Trophoblast cell (in vitro differentiated cells and primary cell): ENCODE data around the gene TMEM47.
A peak's percentile ranks its signal among the peaks of the same experiment; 100 is the strongest.

Experiments used
- DNase-seq, 2 donors: peaks; one replicate each; pipeline ENCODE4 v3.0.0-alpha.2; 2016
- H2AFZ ChIP-seq: 2 replicates; pipeline ENCODE4 v1.6.1; 2013; ENCODE audit warnings: low read length, moderate library complexity, mild to moderate bottlenecking; ENCODE audit not compliant: insufficient read depth, poor library complexity
- H2AK5ac ChIP-seq: 2 replicates; pipeline ENCODE4 v1.6.1; 2013; ENCODE audit warnings: mild to moderate bottlenecking, low read length
- H2BK120ac ChIP-seq: 2 replicates; pipeline ENCODE4 v1.6.1; 2013; ENCODE audit warnings: low read length, mild to moderate bottlenecking, moderate library complexity; ENCODE audit not compliant: insufficient read depth, poor library complexity
- H2BK12ac ChIP-seq: 2 replicates; pipeline ENCODE4 v1.6.1; 2013; ENCODE audit warnings: mild to moderate bottlenecking, low read length, moderate library complexity
- H2BK5ac ChIP-seq: 2 replicates; pipeline ENCODE4 v1.6.1; 2013; ENCODE audit warnings: low read length, low read depth, moderate library complexity, mild to moderate bottlenecking; ENCODE audit not compliant: poor library complexity
- H3K14ac ChIP-seq: 2 replicates; pipeline ENCODE4 v1.6.1; 2013; ENCODE audit warnings: mild to moderate bottlenecking, low read length
- H3K18ac ChIP-seq: 2 replicates; pipeline ENCODE4 v1.6.1; 2013; ENCODE audit warnings: mild to moderate bottlenecking, low read length
- H3K23ac ChIP-seq: 2 replicates; pipeline ENCODE4 v1.6.1; 2013; ENCODE audit warnings: low read length
- H3K27ac ChIP-seq: 2 replicates; pipeline ENCODE4 v1.5.1; 2013; ENCODE audit warnings: low read depth, mild to moderate bottlenecking, inconsistent platforms, low read length, moderate library complexity
- H3K27me3 ChIP-seq: 2 replicates; pipeline ENCODE4 v1.6.1; 2013; ENCODE audit warnings: inconsistent platforms, mild to moderate bottlenecking, low read length, moderate library complexity; ENCODE audit not compliant: insufficient read depth
- H3K36me3 ChIP-seq, 2 experiments: 1 replicate in 1 of 2; 2 replicates in 1 of 2; pipeline ENCODE4 v1.6.1; 2013; ENCODE audit warnings: low read length in 2 of 2, mild to moderate bottlenecking in 2 of 2, moderate library complexity in 1 of 2; ENCODE audit not compliant: insufficient read depth in 2 of 2, control insufficient read depth in 1 of 2
- H3K4ac ChIP-seq: 2 replicates; pipeline ENCODE4 v1.6.1; 2013; ENCODE audit warnings: low read depth, mild to moderate bottlenecking, low read length, moderate library complexity
- H3K4me1 ChIP-seq, 2 experiments: 1 replicate in 1 of 2; 2 replicates in 1 of 2; pipeline ENCODE4 v1.6.1; 2013; ENCODE audit warnings: low read length in 2 of 2, mild to moderate bottlenecking in 2 of 2, moderate library complexity in 1 of 2; ENCODE audit not compliant: insufficient read depth in 2 of 2, control insufficient read depth in 1 of 2
- H3K4me2 ChIP-seq: 2 replicates; pipeline ENCODE4 v1.6.1; 2013; ENCODE audit warnings: inconsistent platforms, mild to moderate bottlenecking, low read length, moderate library complexity
- H3K4me3 ChIP-seq: 2 replicates; pipeline ENCODE4 v1.5.1; 2013; ENCODE audit warnings: mild to moderate bottlenecking, low read depth, low read length, inconsistent platforms
- H3K79me1 ChIP-seq: one replicate; pipeline ENCODE4 v1.6.1; 2013; ENCODE audit warnings: low read length
- H3K79me2 ChIP-seq: 2 replicates; pipeline ENCODE4 v1.6.1; 2013; ENCODE audit warnings: low read length, mild to moderate bottlenecking; ENCODE audit not compliant: control insufficient read depth, insufficient read depth, poor library complexity
- H3K9ac ChIP-seq: 2 replicates; pipeline ENCODE4 v1.6.1; 2013; ENCODE audit warnings: mild to moderate bottlenecking, low read length
- H3K9me3 ChIP-seq: 2 replicates; pipeline ENCODE4 v1.6.1; 2013; ENCODE audit warnings: low read depth, mild to moderate bottlenecking, control low read depth, inconsistent platforms, low read length; ENCODE audit not compliant: insufficient read depth
- H4K12ac ChIP-seq: 2 replicates; pipeline ENCODE4 v1.6.1; 2013; ENCODE audit warnings: low read depth, mild to moderate bottlenecking, low read length, moderate library complexity
- H4K8ac ChIP-seq: 2 replicates; pipeline ENCODE4 v1.6.1; 2013; ENCODE audit warnings: low read depth, mild to moderate bottlenecking, low read length, moderate library complexity
- H4K91ac ChIP-seq: one replicate; pipeline ENCODE4 v1.6.1; 2013; ENCODE audit warnings: low read depth, mild to moderate bottlenecking, low read length, moderate library complexity
- WGBS: extraction: QIAGEN DNeasy Blood & Tissue Kit; methylation state at CpG from one replicate; pipeline ENCODE4 v1.1.7; 2013; ENCODE audit warnings: missing lambda C conversion rate; ENCODE audit not compliant: insufficient read length, insufficient coverage; ENCODE audit errors: extremely low coverage; 5-methylcytosine and 5-hydroxymethylcytosine counted together

TMEM47 gene

DNA sequence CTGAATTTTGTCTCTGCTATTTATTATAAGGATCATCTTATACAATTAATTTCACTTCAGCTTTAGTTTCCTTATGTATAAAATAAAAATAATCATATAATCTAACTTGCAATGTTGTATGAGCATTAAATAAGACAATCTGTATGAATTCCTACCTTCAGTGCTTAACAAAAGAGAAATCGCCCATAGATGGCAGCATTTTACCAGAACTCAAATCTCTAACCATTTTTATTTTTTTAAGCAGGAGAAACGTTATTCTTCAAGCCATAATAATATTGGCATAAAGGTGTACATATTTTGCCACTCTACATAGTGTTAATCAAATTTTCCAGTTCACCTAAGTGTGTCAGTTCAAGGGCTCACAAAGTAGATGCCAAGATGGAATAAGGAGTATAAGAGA lies 78.8 kb downstream of the TMEM47 start:
- Histone ChIP-seq H3K36me3 (no peaks in the 10 kb centered on the region), H4K12ac (no peak overlapping the region), H3K9ac (no peak overlapping the region), H2AK5ac (no peak overlapping the region), H2BK12ac (no peak overlapping the region), H3K4ac (no peak overlapping the region), H3K18ac (no peak overlapping the region), H3K9me3 (no peaks in the 10 kb centered on the region), H2BK5ac (no peak overlapping the region), H2BK120ac (no peak overlapping the region), H3K23ac (no peak overlapping the region), H2AFZ (no peak overlapping the region), H3K4me1 (no peaks in the 10 kb centered on the region), H4K8ac (no peak overlapping the region), H3K4me2 (no peak overlapping the region), H3K27ac (no peak overlapping the region), H4K91ac (no peak overlapping the region), H3K4me3 (no peak overlapping the region), H3K79me1 (no peaks in the 10 kb centered on the region), H3K14ac (no peak overlapping the region), H3K79me2 (no peaks in the 10 kb centered on the region), H3K27me3 (no peaks in the 10 kb centered on the region)
- peak in 1 of 2 donors; percentile 24 for DNase-seq
- WGBS = no CpG with 5 or more reads among the region's 2 CpGs
